NT2/D1 (cell line): ENCODE results near the gene PTPRG.

Experiments used
- YY1 ChIP-seq: IDR thresholded peaks from 2 replicates; pipeline ENCODE4 v1.6.1; 2011; ENCODE audit not compliant: insufficient read length, insufficient read depth
- ZNF274 ChIP-seq: IDR thresholded peaks from 2 replicates; pipeline ENCODE4 v1.6.1; 2011; ENCODE audit warnings: mild to moderate bottlenecking, low read depth, low read length

DNA sequence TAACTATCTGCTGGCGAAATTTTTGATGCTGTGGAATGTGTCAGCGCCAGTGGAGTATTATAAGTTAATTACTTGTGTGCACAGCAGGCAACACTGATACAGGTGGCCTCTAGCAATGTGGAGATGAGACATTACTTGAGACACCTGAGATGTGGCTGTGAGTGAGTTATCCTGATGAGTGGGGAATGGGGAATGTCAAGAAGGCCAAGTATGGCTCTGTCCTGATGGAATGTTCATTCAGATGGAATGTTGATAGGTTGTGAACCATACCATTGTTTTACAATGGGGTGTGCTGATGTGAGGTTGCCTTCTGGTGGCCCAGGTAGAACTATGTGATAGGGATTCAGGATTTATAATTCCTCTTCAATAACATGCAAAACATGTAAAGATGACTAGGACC is 404.8 kb downstream of the PTPRG start:
- TF ChIP-seq ZNF274 = no peak
- TF ChIP-seq YY1 = no peak
